Testis (tissue), 2 donors: ENCODE measurements around the gene TEX2.

Experiments
- POLR2A ChIP-seq: fragments of 450-650 bp; IDR thresholded peaks from one replicate; pipeline ENCODE4 v1.6.1; 2017; ENCODE audit warnings: antibody characterized with exemption, mild to moderate bottlenecking, moderate library complexity
- TF ChIP-seq, protein P1 (sequence below), 3 experiments: fragments of 450-650 bp in 2 of 3; fragments of 200-600 bp in 1 of 3; sonication (generic) in 1 of 3; IDR thresholded peaks; one replicate each; pipeline ENCODE4 v1.5.1; 2016 to 2019; ENCODE audit warnings: antibody characterized with exemption in 3 of 3, mild to moderate bottlenecking in 2 of 3, moderate library complexity in 1 of 3

DNA sequence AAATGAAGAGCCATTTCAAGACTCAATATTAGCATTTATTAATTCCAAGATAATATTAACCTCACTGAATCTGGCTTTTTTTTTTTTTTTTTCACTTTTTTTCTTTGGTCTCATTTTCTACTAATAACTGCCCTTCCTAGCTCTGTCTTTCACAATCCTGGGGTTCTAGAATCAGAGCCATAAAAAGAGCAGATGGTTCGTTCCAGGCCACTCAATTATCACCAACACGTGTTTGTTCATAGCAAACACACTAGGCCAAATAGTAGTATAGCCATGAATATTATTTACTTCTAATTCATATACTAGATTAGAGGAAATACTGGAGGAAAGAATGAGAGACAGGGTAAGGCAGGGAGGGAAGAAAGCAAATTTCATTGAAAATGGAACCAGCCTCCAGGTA lies 39.8 kb downstream of the TEX2 start:
- TF ChIP-seq, protein P1, sequence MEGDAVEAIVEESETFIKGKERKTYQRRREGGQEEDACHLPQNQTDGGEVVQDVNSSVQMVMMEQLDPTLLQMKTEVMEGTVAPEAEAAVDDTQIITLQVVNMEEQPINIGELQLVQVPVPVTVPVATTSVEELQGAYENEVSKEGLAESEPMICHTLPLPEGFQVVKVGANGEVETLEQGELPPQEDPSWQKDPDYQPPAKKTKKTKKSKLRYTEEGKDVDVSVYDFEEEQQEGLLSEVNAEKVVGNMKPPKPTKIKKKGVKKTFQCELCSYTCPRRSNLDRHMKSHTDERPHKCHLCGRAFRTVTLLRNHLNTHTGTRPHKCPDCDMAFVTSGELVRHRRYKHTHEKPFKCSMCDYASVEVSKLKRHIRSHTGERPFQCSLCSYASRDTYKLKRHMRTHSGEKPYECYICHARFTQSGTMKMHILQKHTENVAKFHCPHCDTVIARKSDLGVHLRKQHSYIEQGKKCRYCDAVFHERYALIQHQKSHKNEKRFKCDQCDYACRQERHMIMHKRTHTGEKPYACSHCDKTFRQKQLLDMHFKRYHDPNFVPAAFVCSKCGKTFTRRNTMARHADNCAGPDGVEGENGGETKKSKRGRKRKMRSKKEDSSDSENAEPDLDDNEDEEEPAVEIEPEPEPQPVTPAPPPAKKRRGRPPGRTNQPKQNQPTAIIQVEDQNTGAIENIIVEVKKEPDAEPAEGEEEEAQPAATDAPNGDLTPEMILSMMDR (IDR thresholded peaks at IDR 0.05), result no peak
- TF ChIP-seq POLR2A, result no peak
